ENCODE results near the gene B3GALT2.

GRCh38 chr1:193131266-193131860, 55.0 kb downstream of the B3GALT2 start:
- TF ChIP-seq CTCF (IDR thresholded peaks at IDR 0.05; ENCODE audit: extremely low read depth in 1 of 2, insufficient read depth in 1 of 2, low read depth in 1 of 2, low read length in 2 of 2) = no peak
- no peak for TF ChIP-seq POLR2AphosphoS5 (IDR thresholded peaks at IDR 0.05; ENCODE audit: insufficient read depth, low read depth, low read length)
- no peak for TF ChIP-seq POLR2A (IDR thresholded peaks at IDR 0.05; ENCODE audit: low read depth, low read length)
- no peak for TF ChIP-seq MYC (IDR thresholded peaks at IDR 0.05; ENCODE audit: low read depth, low read length)
- TF ChIP-seq, protein P1, sequence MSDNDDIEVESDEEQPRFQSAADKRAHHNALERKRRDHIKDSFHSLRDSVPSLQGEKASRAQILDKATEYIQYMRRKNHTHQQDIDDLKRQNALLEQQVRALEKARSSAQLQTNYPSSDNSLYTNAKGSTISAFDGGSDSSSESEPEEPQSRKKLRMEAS (IDR thresholded peaks at IDR 0.05; ENCODE audit: insufficient read depth, insufficient read length) = no peak
- TF ChIP-seq EZH2 (IDR thresholded peaks at IDR 0.05; ENCODE audit: borderline replicate concordance, low read depth, low read length, severe bottlenecking) = no peak

All from endothelial cell of umbilical vein (primary cell).